ENCODE data around the gene CCDC85B.
"Not testable (repeated sequence)": the region's sequence is repeated elsewhere in the genome, so short reads cannot be mapped to it uniquely, and the experiment has no call there.

CCDC85B gene

GRCh38 chr11:65886826-65887722 is 3.4 kb upstream of the CCDC85B start:
- DNase-seq (ENCODE audit: low read depth in 2 of 2), result no peak

DNA sequence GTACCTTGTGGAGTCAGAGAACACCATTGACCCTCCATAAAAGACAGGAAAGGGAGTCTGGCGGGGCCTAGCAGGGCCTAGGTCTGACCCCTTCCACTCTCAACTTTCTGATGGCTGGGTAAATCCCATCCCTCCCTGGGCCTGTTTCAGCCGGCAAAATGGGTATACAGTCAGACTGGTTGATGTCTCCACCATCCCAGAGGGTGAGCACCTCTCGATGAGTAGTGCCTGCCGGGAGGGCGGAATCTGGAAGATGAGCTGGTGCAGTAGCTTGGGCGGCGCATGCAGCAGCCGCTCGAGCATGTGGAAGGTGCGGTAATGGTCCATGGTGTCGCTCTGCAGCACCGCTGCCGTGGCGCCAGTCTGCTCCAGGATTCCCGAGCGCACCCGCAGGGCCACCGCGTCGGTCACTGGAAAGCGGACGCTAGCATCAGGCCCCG is 2.7 kb upstream of the CCDC85B start:
- DNase-seq (ENCODE audit: low read depth in 2 of 2), result no peak

- DNase-seq (ENCODE audit: low read depth in 2 of 2), result peak; percentile 93
These were observed 2.2 kb upstream of the CCDC85B start, which contains the start of gene FIBP for GRCh38 chr11:65888163-65888814. FIBP (minus strand) TSS chr11:65888471; CDS start chr11:65888418, 53 bp downstream.

- DNase-seq (ENCODE audit: low read depth in 2 of 2), result no peak
These were observed 1.0 kb downstream of the CCDC85B start for GRCh38 chr11:65891219-65892136.

DNA sequence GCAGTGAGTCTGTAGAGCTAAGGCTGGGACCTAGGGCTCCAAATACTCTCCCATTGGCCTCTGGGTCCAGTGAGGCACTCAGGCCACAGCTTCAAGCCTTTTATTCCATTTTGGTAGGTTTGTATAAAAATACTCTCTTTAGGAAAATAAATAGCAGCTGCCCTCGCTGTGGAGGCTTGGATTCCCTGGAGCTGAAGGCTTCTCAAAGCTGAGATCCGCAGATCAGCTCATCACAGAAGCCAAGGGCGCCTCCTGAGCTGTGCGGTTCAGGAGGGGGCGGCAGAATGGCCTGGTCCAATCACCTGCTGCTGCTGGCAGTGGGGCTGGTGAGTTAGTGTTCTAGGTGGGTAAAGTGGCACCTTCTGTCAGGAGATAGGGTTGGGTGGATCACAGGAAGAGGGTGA is 1.7 kb downstream of the CCDC85B start:
- not testable (repeated sequence) for DNase-seq (ENCODE audit: low read depth in 2 of 2)

DNA sequence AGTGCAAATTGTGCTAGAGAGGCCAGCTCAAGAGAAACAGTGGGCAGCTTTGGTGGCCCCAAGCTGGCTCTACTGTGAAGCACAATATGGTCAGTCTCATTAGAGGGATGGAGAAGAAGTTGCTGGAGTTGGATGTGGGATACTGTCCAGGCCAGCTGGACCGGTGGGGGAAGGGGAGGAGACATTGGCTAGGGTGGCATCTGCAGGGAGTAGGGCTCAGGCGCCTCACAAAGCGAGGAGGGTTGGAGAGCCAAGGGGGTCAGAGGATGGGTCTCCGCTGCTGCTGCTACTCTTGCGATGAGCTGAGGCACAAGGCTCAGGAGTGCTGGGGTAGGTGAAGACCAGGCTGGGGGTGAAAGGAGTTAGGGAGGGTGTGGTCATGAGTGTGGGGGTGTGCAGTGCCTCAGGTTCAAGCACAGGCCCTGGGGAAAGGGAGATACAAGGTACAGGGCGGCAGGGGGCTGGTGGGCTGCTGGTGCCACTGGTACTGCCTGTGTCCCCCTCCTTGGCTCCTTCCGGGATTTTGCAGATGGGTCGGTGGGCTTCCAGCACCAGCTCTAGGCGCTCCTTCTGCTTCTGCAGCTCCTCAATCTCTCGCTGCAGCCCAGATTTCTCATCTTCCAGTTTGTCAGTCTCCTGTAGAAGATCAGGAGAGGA is 2.3 kb downstream of the CCDC85B start:
- no peak for DNase-seq (ENCODE audit: low read depth in 2 of 2)

DNA sequence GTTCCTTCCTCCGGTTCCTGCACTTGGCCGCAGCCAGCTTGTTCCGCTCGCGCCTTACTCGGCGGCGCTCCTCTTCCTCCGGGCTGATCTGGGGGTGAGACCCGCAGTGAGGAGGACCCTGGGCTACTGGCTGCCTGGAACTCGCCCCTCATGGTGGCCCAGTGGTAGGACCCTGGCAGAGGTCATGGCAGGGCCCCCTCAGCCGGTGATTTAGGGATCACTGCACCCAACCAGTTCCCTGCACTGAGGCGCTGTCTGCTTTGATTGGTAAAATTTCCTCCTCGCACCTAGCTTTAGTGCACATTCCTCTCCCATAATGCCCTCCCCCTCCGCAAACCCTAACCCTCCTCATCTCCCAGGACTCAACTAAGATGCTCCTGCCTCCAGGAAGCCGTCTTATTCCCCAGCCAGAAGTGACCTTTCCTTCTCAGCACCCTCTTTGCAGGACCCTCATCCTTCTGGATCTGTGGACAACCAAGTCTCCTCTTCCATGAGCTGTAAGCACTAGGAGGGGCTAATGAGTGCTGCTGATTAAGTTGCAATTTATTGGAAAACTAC is 3.6 kb downstream of the CCDC85B start:
- DNase-seq (ENCODE audit: low read depth in 2 of 2), result no peak

GRCh38 chr11:65895482-65895981 is 5.1 kb downstream of the CCDC85B start:
- DNase-seq (ENCODE audit: low read depth in 2 of 2), result no peak

DNA sequence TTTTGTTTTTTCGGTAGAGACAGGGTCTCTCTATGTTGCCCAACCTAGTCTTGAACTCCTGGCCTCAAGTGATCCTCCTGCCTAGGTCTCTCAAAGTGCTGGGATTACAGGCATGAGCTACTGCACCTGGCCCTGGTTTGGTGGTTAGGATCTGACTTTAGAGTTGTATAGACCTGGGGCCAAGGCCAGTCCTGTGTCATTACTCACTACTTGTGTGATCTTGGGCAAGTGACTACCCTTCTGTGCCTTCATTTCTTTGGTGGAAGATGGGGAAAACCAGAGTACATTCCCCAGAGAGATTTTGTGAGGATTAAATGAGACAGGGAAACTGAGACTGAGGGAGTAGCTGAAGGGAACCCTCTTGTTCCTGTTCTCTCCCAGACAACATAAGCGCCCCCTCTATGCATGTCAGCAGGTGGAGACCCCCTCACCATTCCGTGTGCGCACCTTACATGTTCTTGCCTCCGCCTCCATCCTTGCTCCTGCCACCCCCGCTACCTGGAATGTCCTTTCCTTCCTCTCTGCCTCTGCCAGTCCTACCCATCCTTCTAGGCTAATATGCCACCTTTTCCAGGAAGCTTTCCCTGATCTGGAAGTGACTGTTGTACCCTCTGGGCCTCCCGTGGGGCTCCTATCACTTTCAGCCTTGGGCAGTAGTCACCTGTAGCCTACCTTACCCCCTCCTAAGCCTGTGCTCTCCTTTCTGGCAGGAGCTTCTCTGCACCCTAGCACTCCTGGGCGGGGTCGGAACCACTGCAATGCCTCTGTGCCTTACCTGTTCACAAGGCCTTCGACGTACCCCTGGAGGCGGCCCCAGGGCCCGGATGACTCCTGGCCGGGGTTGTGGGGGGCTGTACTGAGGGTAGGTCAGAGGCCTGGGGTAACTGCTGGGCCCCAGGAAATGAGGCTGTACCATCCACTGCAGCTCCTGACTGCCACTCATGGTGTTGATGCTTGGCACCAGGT is 5.8 kb downstream of the CCDC85B start:
- DNase-seq (ENCODE audit: low read depth in 2 of 2), result no peak

DNA sequence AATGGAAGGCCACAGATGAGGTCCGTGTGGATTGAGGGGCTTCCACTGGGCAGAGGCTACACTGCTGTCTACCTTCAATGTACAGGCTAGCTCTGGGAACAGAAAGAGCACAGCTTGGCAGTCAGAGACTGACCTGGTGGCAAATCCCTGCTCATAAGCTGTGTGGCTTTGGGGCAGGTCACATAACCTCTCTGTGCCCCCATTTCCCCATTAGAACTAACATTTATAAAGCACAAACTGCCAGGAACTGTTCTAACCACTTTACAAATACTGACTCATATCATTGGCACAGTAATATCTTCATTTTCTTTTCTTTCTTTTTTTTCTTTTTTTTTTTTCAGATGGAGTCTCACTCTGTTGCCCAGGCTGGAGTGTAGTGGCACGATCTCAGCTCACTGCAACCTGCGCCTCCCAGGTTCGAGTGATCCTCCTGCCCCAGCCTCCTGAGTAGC is 6.6 kb downstream of the CCDC85B start:
- DNase-seq (ENCODE audit: low read depth in 2 of 2), result no peak

DNA sequence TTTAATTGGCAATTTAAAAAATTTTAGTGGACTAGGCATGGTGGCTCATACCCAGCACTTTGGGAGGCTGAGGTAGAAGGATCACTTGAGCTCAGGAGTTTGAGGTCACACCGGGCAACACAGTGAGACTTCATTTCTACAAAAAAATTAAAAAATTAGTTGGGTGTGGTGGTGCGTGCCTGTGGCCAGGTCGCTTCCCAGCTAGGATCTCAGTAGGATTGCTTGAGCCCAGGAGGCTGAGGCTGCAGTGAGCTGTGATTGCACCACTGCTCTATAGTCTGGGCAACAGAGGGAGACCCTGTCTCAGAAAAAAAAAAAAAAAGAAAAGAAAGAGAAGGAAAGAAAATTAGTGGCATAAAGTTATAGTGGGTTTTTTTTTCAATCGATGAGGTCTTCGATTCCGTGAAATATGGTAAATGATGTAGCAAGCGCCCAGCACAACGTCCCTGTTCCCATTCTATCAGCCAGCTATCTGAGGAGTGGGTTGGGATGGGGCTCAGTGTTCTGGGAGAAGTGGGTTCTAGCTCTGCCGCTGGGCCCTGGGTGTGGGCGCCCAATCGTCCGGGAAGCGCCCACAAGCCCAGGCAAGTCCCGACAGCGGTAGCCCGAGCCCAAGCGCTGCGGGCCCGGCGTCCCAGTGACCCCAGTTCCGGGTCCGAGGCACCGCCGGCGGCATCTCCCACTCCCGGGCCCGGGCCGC is 8.3 kb downstream of the CCDC85B start:
- DNase-seq (ENCODE audit: low read depth in 2 of 2), result no peak

DNA sequence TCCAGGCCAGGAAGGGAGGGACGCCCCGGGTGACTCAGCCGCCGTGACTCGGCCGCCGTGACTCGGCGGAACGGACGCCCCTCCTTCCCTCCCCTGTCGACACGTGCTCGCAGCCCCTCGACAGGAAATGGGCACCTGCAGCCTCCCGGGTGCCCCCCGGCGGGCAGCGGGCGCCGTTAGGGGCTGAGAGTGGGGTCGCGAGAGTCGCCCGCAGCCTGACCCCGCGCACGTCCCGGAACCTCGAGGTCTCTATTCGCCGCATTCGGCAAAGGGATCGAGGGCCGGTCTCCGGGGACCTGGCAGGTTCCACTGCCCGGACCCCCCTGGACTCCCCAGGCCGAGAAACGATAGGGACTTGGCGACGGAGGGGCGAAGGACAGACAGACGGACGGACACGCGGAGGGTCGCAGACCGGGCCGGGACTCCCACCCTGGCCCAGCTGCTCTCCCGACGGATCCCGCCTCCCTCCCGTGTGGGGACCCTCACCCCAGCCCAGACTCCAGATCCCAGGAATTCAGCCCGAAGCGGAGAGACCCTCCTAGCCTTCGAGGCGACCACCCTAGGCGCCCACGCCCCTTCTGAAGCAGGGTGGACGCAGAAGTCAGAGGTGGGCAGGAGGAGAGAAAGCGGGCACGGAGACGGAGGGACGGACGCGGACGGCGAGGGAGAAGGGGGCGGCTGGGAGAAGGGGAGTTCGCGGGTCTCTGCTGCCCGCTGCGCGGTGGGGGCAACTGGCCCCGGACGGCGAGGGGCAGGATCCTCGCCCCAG is 9.1 kb downstream of the CCDC85B start:
- DNase-seq (ENCODE audit: low read depth in 2 of 2), result no peak

GRCh38 chr11:65900125-65900898 is 9.8 kb downstream of the CCDC85B start, which contains the start of gene FOSL1:
FOSL1 (minus strand) TSS chr11:65900388; CDS start chr11:65900339, 49 bp downstream.
- peak; percentile 80 to 81 for DNase-seq (ENCODE audit: low read depth in 2 of 2)

- no peak for DNase-seq (ENCODE audit: low read depth in 2 of 2)
These were observed 10.4 kb downstream of the CCDC85B start for GRCh38 chr11:65900899-65901180.

- peak in 1 of 2 experiments; percentile 56 for DNase-seq (ENCODE audit: low read depth in 2 of 2)
These were observed 12.6 kb downstream of the CCDC85B start for GRCh38 chr11:65903068-65903481.

DNA sequence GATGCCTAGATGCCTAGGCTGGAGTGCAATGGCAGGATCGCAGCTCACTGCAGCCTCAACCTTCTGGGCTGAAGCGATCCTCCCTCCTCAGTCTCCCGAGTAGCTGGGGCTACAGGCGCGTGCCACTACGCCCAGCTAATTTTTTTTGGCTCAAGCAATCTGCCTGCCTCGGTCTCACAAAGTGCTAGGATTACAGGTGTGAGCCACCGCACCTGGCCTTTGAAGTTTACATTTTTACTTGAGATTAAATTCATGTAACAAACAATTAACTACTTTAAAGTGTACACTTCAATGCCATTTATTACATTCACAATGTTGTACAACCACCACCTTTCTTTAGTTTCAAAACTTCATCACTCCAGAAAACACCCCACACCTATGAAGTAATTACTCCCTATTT is 13.2 kb downstream of the CCDC85B start:
- DNase-seq (ENCODE audit: low read depth in 2 of 2), result no peak

- DNase-seq (ENCODE audit: low read depth in 2 of 2), result no peak
These were observed 16.1 kb downstream of the CCDC85B start for GRCh38 chr11:65906602-65907001.

All from fibroblast of skin of left quadriceps (primary cell).